8988T (cell line): ENCODE results near the gene ERVK3-1.
"Not testable (repeated sequence)": the region's sequence is repeated elsewhere in the genome, so short reads cannot be mapped to it uniquely, and the experiment has no call there.

ENCODE experiments used
- DNase-seq: peaks from one replicate; pipeline ENCODE4 v3.0.0; 2011

Gene ERVK3-1

DNA sequence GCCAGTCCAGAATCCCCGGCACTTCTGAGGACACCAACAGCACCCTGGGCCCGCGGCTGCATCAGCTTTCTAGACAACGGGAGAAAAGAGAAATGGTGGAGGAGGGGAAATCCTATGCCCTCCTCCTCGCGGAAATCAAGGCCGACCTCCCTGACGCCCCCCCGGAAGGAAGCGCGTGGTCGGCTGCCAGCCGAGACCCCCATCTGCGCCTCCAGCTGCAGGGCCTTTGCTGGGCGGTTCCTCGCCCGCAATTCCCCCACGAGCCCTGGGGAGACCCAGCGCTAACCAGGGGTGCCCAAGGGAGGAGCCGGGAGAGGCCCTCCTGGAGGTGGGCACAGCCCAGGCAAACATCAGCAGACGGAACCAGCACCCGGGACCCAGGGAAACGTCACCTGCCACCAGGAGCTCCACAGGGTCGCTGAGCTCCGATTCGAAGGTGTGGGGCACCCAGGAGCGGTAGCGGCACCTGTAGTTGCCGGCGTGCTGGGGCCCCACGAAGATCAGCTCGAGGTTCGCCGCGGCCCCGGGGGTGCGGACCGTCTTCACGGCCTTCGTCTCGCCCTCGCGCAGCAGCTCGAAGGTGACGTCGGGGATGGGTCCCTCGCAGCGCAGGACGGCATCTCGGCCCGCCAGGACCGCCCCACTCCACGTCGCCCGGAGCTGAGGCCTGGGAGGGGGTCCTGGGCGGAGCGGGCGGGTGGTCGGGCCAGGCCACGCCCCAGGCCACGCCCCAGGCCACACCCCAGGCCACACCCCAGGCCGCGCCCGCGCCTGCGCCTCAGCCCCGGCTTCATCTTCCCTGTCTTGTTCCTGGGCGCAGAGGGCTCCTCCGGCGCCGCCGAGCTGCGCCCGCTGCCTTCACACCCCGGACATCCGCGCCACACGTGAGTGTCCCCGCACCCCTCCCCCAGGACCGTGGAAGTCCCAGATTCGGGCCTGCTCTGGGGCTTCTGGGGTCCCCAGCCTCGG is 42.1 kb downstream of the ERVK3-1 start:
- no peak for DNase-seq

- not testable (repeated sequence) for DNase-seq
Observed at GRCh38 chr19:58348080-58348479, 42.9 kb downstream of the ERVK3-1 start.

DNA sequence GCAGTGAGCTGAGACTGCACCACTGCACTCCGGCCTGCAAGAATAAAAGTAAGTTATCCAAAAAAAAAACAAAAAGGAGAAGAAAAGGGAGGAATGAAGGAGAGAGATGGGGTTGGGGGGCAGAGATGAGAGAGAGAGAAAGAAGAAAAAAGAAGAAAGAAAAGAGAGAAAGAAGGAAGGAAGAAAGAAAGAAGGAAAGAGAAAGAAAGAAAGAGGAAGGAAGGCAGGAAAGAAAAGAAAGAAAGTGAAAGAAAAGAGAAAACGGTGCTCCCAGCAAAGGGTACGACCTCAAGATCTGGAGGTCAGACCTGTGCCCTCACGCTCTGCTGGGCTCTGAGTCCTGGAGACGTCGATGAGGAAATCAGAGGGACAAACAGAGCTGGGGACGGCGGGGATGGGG is 44.4 kb downstream of the ERVK3-1 start:
- no peak for DNase-seq

- DNase-seq: no peak
Observed at GRCh38 chr19:58350001-58350861, 45.1 kb downstream of the ERVK3-1 start.

- no peak for DNase-seq
Observed at GRCh38 chr19:58350871-58351557, 45.8 kb downstream of the ERVK3-1 start.

- DNase-seq: no peak
Observed at GRCh38 chr19:58351558-58351878, 46.3 kb downstream of the ERVK3-1 start.

DNA sequence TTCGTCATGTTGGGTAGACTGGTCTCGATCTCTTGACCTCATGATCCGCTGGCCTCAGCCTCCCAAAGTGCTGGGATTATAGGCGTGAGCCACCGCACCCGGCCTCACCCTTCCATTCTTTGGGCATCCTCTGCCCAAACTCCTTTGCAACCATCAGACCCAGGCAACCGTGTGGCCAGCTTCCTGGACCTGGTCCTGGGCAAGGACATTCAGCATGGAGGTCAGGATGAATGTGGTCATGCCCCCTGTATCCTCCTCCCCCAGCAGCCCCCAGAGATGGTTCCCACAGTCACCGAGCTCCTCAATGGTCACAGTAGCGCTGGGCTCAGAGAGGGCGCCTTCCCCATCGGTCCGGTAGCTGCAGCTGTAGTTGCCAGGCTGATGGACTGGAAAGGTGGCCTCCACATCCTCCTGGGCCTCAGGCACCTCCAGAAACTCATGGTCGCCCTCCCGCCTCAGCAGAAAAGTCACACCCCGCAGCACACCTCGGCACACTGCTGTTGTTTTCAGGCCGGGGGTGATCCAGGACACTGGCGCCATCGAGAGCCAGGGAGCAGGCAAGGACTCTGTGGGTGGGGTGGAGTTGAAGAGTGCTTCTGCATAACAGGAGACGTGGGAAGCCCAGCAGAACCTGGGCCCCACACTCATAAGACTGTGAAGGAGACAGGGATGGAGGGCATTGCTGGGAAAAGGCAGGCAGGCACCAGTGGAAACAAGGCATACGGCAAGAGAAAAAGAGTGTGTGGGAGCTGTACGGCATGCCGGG is 47.0 kb downstream of the ERVK3-1 start:
- DNase-seq: no peak

GRCh38 chr19:58352760-58353671 is 47.8 kb downstream of the ERVK3-1 start, which contains the start of gene A1BG:
A1BG (minus strand) TSS chr19:58353492; CDS start chr19:58353437, 55 bp downstream.
- no peak for DNase-seq

GRCh38 chr19:58353717-58354477 is 48.7 kb downstream of the ERVK3-1 start:
- no peak for DNase-seq

DNA sequence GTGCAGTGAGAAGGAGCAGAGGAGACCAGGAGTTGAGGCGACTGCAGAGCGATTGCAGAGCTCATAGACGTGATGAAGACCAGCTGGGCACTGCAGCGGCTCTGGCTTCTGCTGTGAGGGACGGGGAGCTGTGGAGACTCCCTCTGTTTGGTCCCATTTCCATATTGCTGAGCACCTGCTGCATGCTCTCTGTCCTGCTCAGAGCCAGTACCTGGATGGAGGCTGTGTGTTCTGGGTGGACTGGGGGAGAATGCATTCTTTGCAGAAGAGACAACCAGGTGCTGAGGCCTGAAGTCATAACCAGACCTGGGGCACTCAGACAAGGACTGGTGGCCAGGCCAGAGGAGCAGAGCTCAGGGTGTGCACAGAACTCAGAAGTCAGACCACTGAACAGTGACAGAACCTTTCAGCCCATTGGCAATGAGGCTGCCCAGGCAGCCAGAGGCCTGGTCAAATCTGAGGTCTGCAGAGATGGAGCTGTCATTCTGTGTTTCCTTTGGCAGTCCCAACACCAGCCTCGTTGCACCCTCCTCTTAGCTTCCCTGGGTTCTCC is 49.4 kb downstream of the ERVK3-1 start:
- no peak for DNase-seq

GRCh38 chr19:58355215-58355796 is 50.1 kb downstream of the ERVK3-1 start:
- no peak for DNase-seq

DNA sequence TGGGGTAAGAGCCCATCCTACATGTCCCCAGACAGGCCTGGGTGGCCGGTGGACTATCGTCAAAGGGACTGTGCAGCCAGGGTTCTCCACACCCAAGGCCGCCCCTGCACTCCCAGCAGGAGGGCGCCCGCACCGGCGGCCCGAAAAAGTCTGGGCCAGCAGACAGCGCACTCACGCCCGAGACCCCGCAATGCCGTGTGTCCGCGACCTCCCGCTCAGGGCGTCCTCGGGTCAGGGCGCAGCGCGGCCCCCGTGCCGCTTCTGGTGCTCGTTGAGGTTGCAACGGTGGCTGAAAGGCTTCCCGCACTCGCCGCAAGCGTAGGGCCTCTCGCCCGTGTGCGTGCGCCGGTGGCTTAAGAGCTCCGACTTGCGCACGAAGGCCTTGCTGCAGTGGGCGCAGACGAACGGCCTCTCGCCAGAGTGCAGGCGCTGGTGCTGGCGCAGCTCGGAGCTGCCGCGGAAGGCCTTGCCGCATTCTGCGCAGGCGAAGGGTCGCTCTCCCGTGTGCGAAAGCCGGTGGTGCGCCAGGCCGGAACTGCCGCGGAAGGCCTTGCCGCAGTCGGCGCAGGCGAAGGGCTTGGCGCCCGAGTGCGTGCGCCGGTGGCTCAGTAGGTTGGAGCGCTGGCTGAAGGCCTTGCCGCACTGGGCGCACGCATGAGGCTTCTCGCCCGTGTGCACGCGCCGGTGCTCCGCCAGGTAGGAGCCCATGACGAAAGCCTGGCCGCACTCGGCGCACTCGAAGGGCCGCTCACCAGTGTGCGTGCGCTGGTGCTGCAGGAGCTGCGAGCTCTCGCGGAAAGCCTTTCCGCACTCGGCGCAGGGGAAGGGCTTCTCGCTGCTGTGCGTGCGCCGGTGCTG is 51.0 kb downstream of the ERVK3-1 start:
- no peak for DNase-seq

GRCh38 chr19:58356766-58357480 is 51.7 kb downstream of the ERVK3-1 start:
- DNase-seq: no peak

GRCh38 chr19:58357481-58358145 is 52.4 kb downstream of the ERVK3-1 start:
- no peak for DNase-seq

- DNase-seq: peak; percentile 57
Observed at GRCh38 chr19:58361900-58362271, 56.7 kb downstream of the ERVK3-1 start.

- DNase-seq: peak; percentile 98
Observed at GRCh38 chr19:58362272-58362994, 57.3 kb downstream of the ERVK3-1 start, which contains the start of gene ZNF497. ZNF497 (minus strand) TSS chr19:58362751; CDS start chr19:58357635, 5,116 bp downstream.

DNA sequence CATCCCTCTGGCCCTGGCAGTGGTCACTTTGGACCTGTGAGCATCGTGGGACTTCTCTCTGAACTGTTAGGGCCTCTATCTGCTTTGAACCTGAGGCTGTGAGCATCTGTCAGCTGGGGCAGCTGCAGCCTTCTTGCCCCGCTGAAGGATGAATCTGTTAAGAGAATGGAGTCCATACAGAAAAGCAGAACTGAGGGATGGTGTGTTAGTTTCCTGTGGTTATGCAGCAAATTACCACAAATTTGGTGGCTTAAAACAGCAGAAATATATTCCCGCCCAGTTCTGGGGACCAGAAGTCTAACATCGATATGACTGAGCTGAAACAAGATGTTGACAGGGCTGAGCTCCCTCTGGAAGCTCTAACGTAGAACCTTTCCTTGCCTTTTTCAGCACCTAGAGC is 59.0 kb downstream of the ERVK3-1 start:
- DNase-seq: no peak
